ENCODE data around the gene TGM3.

Gene TGM3

DNA sequence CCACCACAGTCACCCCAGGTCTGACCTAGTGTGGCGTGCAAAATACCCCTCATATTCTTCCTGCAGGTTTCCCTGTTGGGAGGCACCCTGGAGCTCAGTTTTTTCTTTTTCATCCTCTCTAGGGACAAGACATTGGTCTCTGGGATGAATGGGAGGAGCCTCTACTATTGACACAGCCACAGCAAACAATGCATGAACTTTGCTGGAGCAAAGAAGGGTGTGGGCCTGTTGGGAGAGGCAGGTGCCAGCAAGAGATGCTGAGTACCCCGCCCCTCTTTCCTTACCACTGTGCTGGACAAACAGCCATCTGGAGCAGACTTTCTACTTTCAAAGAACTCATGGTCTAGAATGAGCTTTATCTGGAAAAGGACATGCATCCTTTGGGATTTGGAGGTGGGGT lies 10.1 kb downstream of the TGM3 start:
- ChIA-PET CTCF (interaction anchor here (1.4 to 1.6 kb wide), 2 partner anchors 10 to 98 kb away, joined by 3 to 6 read pairs; partner anchors contain the start of gene TGM3), POLR2A (no interaction called here)
- DNase-seq (ENCODE audit: extremely low spot score), result no peak
- TF ChIP-seq, protein P1, sequence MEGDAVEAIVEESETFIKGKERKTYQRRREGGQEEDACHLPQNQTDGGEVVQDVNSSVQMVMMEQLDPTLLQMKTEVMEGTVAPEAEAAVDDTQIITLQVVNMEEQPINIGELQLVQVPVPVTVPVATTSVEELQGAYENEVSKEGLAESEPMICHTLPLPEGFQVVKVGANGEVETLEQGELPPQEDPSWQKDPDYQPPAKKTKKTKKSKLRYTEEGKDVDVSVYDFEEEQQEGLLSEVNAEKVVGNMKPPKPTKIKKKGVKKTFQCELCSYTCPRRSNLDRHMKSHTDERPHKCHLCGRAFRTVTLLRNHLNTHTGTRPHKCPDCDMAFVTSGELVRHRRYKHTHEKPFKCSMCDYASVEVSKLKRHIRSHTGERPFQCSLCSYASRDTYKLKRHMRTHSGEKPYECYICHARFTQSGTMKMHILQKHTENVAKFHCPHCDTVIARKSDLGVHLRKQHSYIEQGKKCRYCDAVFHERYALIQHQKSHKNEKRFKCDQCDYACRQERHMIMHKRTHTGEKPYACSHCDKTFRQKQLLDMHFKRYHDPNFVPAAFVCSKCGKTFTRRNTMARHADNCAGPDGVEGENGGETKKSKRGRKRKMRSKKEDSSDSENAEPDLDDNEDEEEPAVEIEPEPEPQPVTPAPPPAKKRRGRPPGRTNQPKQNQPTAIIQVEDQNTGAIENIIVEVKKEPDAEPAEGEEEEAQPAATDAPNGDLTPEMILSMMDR (IDR thresholded peaks at IDR 0.05; ENCODE audit: control extremely low read depth, extremely low read depth, low read depth, missing control alignments), result no peak

DNA sequence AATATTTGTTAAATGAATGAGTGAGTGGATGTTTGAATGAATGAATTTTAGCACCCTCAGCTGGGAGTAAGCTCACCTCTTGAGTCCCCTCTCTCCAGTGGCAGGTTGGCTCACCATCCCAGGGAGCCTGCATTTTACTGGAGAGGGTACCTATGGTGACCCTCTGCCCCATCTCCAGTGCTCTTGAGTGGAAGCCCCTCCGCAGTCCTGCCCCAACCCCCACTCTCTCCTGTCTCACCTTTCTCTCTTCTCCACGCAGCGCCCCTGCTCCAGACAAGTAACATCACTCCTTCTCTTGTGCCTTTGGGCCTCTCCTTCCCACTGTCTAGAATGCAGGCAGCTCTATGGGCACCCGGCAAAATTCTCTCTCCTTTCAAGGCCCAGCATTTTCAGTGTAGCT lies 11.3 kb downstream of the TGM3 start:
- TF ChIP-seq, protein P1 (IDR thresholded peaks at IDR 0.05; ENCODE audit: control extremely low read depth, extremely low read depth, low read depth, missing control alignments), result no peak
- DNase-seq (ENCODE audit: extremely low spot score), result no peak
- POLR2A ChIA-PET, result no interaction called here
- CTCF ChIA-PET, result no interaction called here

DNA sequence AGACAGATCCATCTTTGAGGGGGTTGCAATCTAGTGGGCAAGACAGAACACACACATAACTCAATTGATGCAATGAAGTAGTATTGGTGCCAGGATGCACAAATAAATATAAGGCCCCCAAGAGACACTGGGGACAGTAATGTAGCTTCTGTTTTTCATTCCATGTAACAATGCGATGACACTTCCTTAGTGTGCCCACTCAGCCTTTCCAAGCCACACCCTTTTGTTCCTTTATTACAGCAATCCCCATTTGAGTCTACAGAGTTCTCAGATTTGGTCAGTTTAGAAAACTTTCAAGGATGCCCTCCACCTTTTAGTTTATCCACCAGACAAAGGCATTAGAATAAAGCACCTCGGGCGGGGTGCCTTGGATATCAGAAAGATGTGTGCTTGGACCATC lies 15.5 kb downstream of the TGM3 start:
- TF ChIP-seq, protein P1 (IDR thresholded peaks at IDR 0.05; ENCODE audit: control extremely low read depth, extremely low read depth, low read depth, missing control alignments), result no peak
- CTCF ChIA-PET, result no interaction called here
- POLR2A ChIA-PET, result no interaction called here
- no peak for DNase-seq (ENCODE audit: extremely low spot score)

DNA sequence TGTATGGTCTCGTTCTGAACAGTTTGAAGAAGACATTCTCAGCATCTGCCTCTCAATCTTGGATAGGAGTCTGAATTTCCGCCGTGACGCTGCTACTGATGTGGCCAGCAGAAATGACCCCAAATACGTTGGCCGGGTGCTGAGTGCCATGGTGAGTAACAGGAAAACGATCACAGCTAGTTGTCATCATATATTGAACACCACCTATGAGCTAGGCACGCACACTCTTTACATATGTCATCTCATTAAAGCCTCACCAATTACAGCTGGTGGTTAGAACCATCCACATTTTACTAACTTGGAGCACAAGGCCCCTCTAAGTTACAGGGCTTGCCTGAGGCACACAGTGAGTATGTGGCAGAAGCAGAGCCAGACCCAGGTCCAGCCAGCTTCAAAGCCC lies 17.1 kb downstream of the TGM3 start:
- TF ChIP-seq, protein P1 (IDR thresholded peaks at IDR 0.05; ENCODE audit: control extremely low read depth, extremely low read depth, low read depth, missing control alignments), result no peak
- ChIA-PET CTCF (interaction anchor here (1.2 kb wide), 1 partner anchor 105 kb away, joined by 3 read pairs; no protein-coding TSS in a partner anchor), POLR2A (interaction anchor here (0.6 to 0.9 kb wide), 2 partner anchors 74 to 156 kb away, joined by 3 read pairs; no protein-coding TSS in a partner anchor)
- no peak for DNase-seq (ENCODE audit: extremely low spot score)

DNA sequence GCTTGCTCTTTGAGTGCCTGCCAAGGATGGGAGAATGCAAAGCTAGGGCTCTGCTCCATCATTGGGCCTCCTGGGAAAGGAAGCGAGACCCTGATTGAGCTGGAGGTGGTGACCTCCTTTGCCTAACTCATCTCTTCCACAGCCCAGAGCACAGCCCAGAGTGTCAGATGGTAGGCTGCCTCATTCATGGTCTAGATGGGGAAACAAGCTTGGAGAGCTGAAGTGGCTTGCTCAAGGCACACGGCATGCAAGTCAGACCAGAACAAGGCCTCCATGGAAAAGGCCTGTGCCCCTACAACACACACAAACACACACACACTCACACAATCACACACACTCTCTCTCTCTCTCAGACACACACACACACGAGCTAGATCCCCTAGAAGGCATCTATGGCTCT lies 17.5 kb downstream of the TGM3 start:
- CTCF ChIA-PET, result no interaction called here
- TF ChIP-seq, protein P1 (IDR thresholded peaks at IDR 0.05; ENCODE audit: control extremely low read depth, extremely low read depth, low read depth, missing control alignments), result no peak
- DNase-seq (ENCODE audit: extremely low spot score), result no peak
- POLR2A ChIA-PET, result interaction anchor here (0.9 kb wide), 1 partner anchor 155 kb away, joined by 3 read pairs; no protein-coding TSS in a partner anchor

DNA sequence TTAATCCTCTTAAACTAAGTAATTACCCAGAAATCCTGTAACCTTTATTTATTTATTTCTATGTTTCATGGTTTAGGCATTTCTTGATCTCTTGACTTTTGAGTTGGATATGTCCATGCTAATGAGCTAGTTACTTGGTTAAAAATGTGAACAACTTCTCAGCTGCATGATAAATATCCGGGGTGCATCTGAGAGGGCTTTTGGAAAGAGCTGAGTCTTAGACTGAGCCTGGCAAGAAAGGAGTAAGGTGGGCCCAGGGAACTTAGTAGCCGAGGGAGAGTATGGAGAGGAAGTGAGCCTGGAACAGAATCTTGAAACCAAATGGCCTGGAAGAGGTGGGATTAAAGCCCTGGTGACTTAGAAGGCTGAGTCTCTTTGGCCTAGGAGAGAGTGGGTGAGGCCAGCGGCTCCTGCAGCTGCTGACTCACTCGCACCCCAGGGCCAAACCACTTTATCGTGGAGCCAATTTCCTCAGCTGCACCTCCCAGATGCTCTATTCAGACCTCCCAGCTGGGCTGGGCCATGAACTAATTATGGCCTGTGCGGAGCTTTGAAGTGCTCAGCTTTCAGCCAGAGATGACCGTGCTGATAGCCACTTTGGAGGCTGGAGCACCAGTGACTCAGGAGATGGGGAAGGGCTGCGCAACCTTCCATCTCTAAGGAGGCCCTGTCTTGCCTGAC lies 19.1 kb downstream of the TGM3 start:
- DNase-seq (ENCODE audit: extremely low spot score), result no peak
- TF ChIP-seq, protein P1 (IDR thresholded peaks at IDR 0.05; ENCODE audit: control extremely low read depth, extremely low read depth, low read depth, missing control alignments), result no peak
- ChIA-PET POLR2A (no interaction called here), CTCF (no interaction called here)
